ENCODE results near the gene GORASP2. TPM values are rescaled to one million over a fixed set of nuclear protein-coding genes. Genes with fewer than 3 reads are reported as not detected.

Gene GORASP2
- total RNA-seq, 4 donors from 2014 or later = 40.6 to 59.8 (median 47.1) TPM

DNA sequence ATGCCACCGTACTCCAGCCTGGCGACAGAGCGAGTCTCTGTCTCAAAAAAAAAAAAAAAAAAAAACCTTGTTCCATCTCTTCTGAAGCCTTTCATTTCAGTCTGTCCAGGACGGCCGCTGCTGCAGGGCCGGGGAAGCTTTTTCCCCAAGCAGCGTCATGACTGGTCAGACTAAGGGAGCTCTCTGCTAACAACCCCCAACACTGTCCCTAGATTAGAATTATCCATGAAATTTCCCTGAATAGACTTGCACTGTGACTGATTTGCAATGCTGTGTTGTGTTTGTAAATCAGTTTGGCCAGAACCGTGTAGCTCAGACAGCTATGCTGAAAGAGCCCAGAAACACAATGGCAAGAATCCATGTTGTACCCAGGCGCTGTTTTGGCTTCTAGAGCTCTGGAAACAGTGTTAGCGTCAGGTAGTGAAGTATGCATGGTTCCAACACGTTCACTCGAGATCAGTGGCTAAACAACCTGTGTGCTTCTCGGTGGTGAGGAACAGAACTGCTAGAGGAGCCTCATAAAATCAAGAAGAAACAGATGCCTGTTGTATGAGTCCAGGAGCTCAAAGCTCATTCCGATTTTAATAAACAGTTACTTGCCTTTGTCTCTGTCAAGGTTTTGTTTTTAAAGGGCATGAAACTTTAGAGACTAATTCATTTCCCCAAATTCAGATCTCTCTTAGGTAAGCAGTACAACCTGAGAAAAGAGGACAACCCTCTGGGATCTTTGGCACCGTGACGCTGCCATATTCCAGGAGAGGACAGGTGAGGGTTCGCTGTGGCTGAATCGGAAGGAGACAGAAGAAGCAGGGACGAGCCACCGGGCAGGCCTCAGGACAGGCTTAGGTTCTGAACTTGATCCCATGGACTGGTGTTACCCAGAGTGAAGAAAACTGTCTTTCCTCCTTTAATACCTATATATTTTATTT is 43.5 kb downstream of the GORASP2 start:
- 54% methylated on average over 20 of the region's 20 CpGs for WGBS
- H3K27ac ChIP-seq = no peak overlapping the region
- H3K27me3 ChIP-seq = no peaks in the 10 kb centered on the region
- DNase-seq (ENCODE audit: low spot score in 2 of 2) = no peak
- no peaks in the 10 kb centered on the region for H3K9me3 ChIP-seq
- peaks cover 5% of the 10 kb centered on the region for H3K36me3 ChIP-seq
- TF ChIP-seq POLR2AphosphoS5 (IDR thresholded peaks at IDR 0.05) = no peak
- H3K4me1 ChIP-seq = peaks cover 21% of the 10 kb centered on the region
- peak overlapping the region; percentile 76 for H3K4me3 ChIP-seq

DNA sequence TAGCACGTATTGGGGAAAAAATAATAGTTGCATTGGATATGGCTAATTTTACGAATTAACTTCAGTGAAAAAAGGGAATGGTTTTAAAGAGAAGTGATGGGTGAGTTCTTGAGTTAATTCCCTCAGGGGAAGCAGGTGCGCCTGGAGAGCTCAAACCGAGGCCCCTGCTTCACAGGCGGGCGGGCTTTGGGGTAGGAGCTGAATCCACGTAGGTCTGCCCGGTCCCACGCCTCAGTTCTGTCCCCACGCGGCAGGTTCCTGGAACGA is 44.1 kb downstream of the GORASP2 start:
- no peak overlapping the region for H3K27ac ChIP-seq
- no peak for TF ChIP-seq POLR2AphosphoS5 (IDR thresholded peaks at IDR 0.05)
- TF ChIP-seq, protein P1, sequence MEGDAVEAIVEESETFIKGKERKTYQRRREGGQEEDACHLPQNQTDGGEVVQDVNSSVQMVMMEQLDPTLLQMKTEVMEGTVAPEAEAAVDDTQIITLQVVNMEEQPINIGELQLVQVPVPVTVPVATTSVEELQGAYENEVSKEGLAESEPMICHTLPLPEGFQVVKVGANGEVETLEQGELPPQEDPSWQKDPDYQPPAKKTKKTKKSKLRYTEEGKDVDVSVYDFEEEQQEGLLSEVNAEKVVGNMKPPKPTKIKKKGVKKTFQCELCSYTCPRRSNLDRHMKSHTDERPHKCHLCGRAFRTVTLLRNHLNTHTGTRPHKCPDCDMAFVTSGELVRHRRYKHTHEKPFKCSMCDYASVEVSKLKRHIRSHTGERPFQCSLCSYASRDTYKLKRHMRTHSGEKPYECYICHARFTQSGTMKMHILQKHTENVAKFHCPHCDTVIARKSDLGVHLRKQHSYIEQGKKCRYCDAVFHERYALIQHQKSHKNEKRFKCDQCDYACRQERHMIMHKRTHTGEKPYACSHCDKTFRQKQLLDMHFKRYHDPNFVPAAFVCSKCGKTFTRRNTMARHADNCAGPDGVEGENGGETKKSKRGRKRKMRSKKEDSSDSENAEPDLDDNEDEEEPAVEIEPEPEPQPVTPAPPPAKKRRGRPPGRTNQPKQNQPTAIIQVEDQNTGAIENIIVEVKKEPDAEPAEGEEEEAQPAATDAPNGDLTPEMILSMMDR (IDR thresholded peaks at IDR 0.05) = no peak
- no peaks in the 10 kb centered on the region for H3K27me3 ChIP-seq
- peak overlapping the region; percentile 76 for H3K4me3 ChIP-seq
- WGBS = 2% methylated on average over 12 of the region's 12 CpGs
- no peaks in the 10 kb centered on the region for H3K9me3 ChIP-seq
- H3K4me1 ChIP-seq = peaks cover 21% of the 10 kb centered on the region
- no peak for DNase-seq (ENCODE audit: low spot score in 2 of 2)
- peaks cover 4% of the 10 kb centered on the region for H3K36me3 ChIP-seq

DNA sequence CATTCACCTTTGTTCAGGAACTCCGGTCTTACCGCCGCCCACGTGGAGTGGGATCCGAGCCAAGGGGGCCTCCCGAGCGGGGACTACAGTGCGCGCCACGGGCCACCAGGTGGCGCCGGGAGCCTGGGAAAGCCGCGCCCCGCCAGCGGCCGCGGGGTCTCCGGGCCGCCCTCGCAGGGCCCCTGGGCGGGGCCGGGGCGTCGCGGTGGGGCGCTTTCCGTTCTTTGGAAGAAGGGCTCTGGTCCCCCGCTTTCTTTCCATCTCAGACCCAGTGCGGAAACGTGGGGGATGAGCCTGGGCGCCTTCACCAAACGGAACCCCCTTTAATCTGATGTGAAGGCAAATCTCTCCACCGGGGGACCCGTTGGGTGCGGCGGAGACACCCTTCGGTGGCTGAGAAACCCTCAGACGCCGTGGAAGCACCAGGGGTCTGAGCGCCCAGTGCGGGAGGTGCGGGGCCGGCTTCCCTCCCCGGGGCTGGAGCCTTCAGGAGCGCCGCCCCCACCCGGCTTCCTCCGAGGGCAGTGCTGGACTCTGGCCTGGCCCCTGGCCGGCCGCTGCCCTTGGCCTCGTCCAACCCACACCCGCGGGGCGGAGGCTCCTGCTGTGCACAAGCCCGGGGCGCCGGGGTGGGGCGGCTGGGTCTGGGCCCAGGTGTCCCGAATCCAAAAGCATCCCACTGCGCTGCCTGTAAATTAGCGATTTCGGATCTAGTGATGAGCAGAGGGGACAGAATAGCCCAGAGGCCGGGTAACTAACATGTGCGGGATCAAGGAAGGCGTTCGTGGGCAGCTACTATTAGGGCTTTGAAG is 44.6 kb downstream of the GORASP2 start:
- Histone ChIP-seq H3K36me3 (no peaks in the 10 kb centered on the region), H3K4me3 (peak overlapping the region; percentile 76), H3K27ac (peak overlapping the region; percentile 71), H3K4me1 (peaks cover 21% of the 10 kb centered on the region), H3K9me3 (no peaks in the 10 kb centered on the region), H3K27me3 (no peaks in the 10 kb centered on the region)
- 16% methylated on average over 15 of the region's 67 CpGs for WGBS
- TF ChIP-seq, protein P1 (IDR thresholded peaks at IDR 0.05) = peak; percentile 97 to 99
- TF ChIP-seq POLR2AphosphoS5 (IDR thresholded peaks at IDR 0.05) (no peak), EP300 (IDR thresholded peaks at IDR 0.05) (no peak), POLR2A (IDR thresholded peaks at IDR 0.05) (no peak)
- DNase-seq (ENCODE audit: low spot score in 2 of 2) = peak; percentile 91 to 92

DNA sequence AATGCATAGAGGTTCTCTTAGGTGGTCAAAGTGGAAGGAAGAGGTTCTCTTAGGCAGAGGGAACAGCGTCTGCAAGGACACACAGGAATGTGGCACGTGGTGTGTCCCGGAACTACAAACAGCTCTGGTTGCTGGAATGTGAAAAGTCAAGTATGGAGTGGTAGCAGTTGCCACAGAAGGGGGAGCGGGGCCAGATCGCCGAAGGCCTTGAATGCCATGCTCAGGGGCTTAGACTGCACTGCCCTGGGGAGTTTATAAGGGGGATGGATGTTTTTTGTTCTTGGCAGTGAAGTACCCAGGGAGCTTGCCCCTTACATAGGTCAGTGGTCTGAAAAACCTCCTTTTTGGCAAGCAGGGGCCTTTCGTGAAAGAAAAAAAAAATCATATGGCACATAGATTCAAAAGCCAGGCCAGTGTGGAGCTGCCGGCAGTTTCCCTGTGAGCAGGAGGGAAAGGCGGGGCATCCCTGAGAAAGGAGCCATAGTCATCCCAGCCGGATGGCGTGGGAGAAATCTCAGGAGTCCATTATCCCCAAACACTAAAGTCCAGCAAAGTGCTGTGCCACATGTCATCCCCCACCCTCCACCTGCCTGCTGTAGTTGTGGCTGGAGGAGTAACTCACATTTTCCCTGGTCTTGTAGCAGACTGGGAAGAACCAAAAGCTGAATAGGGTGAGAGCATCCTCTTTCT is 45.4 kb downstream of the GORASP2 start:
- Histone ChIP-seq H3K27me3 (no peaks in the 10 kb centered on the region), H3K4me1 (peaks cover 21% of the 10 kb centered on the region), H3K27ac (no peak overlapping the region), H3K4me3 (peak overlapping the region; percentile 76), H3K36me3 (no peaks in the 10 kb centered on the region), H3K9me3 (no peaks in the 10 kb centered on the region)
- DNase-seq (ENCODE audit: low spot score in 2 of 2) = no peak
- WGBS = 53% methylated on average over 11 of the region's 11 CpGs
- TF ChIP-seq, protein P1 (IDR thresholded peaks at IDR 0.05) = no peak
- TF ChIP-seq POLR2AphosphoS5 (IDR thresholded peaks at IDR 0.05) (no peak), EP300 (IDR thresholded peaks at IDR 0.05) (no peak), POLR2A (IDR thresholded peaks at IDR 0.05) (no peak)

DNA sequence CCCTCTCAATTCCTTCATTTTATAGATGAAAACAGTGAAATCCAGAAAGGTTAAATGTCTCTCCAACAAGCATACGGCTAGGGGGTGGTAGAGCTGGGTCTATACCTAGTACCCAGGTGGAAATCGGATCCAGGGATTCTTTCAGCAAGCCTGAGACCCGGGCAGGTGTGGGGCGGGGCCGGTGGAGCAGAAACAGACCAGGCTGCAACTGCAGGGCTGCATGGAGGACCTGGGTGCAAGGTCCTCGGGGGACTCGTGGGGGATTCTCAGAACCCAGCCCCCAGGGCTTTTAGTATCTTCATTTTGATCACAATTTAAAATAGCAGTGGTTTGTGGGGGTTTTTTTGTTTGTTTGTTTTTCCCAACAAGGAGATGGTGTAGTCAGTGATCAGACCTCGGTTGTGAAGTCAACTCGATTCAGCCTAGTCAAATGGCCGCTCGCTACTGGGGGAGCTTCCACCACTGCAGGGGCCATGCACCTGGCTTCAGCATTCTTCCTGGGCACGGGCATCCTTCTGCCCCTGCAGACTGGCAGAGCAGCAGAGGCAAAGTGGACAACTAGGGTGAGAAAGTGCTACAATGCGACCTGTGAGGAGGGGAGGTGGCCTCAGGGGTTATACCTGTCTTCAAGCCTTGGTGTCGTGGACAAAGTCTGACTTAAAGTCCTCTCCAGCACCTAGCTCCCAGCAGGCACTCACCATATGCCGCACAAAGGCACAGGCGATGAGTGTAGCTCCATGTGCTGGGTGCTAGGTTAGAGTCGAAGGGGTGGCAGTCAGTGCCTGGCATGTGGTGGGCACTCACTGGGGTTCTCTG is 46.3 kb downstream of the GORASP2 start:
- Histone ChIP-seq H3K4me3 (no peak overlapping the region), H3K9me3 (no peaks in the 10 kb centered on the region), H3K27me3 (no peaks in the 10 kb centered on the region), H3K27ac (no peak overlapping the region), H3K4me1 (peaks cover 21% of the 10 kb centered on the region), H3K36me3 (no peaks in the 10 kb centered on the region)
- no peak for DNase-seq (ENCODE audit: low spot score in 2 of 2)
- 85% methylated on average over 16 of the region's 17 CpGs for WGBS
- TF ChIP-seq EP300 (IDR thresholded peaks at IDR 0.05) (no peak), POLR2A (IDR thresholded peaks at IDR 0.05) (no peak), POLR2AphosphoS5 (IDR thresholded peaks at IDR 0.05) (no peak)
- TF ChIP-seq, protein P1 (IDR thresholded peaks at IDR 0.05) = no peak
